Stimulated activated CD8-positive, alpha-beta memory T cell treated with anti-CD3 and anti-CD28 coated beads, Interleukin-7, amount 100 ng/mL, for 4 hours (primary cell): ENCODE results near the gene CDKL2.
A peak's percentile ranks its signal among the peaks of the same experiment; 100 is the strongest.
"Not testable (repeated sequence)": the region's sequence is repeated elsewhere in the genome, so short reads cannot be mapped to it uniquely, and the experiment has no call there.

Experiments
- DNase-seq, 2 donors: peaks; one replicate each; pipeline ENCODE4 v3.0.0-alpha.2; 2020; ENCODE audit warnings: low read depth in 2 of 2

Gene CDKL2

DNA sequence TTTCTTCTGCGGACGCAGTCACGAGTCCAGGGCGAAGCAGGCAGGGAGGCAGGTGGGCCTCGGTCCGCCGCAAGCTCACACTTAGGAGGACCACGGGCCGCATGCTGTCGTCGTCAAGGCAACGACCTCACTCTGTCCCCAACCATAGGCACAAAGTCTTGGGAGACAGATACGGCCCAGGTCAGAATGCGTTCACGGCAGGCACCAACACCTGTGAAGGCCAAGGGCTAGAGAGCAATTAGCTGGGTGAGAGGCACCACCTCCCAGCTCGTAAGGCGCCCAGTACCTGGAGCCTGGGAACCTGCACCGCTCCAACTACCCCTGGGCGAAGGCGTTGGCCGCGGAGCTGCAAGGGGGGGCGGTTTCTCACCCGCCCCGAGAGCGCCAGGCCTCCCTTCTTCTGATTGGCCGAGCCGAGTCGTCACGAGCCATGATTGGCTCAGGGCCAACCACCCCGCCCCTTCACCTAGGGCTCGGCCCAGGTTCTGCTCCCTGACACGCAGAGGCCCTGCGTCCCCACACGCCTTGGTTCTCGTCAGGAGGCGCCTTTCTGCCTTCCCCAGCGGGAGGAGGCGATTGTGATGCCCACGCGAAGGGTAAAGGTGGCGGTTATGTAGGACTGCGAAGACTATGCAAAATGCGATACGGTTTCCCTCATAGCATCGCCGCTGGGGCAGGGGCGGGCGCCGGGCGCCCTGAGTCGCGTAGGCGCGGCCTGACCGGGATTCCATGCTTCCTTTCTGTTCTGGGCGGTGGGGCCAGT is at the start of gene CDKL2:
CDKL2 (minus strand) TSS at position 355 of the 763 bp plus-strand sequence. CDS start 4,540 bp downstream, outside the sequence.
- DNase-seq: peak; percentile 81 to 86

DNA sequence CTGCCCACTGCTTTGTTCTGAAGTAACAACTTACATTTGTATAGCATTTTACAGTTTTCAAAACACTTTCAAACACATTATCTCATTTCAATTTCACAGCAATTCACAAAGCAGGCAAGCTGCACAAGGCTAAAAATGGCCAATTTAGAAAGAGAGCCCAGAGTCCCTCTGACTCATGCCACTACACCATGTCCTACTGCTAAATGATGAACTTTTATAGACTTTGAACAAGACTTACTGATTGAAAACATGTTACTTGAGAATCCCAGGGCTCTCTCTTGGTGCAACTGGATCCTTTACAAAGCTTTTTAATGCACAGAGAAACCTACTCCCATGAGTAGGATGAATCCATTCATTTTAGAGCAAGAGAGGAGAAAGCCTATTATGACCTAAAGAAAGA is 48.6 kb upstream of the CDKL2 start:
- DNase-seq: no peak

DNA sequence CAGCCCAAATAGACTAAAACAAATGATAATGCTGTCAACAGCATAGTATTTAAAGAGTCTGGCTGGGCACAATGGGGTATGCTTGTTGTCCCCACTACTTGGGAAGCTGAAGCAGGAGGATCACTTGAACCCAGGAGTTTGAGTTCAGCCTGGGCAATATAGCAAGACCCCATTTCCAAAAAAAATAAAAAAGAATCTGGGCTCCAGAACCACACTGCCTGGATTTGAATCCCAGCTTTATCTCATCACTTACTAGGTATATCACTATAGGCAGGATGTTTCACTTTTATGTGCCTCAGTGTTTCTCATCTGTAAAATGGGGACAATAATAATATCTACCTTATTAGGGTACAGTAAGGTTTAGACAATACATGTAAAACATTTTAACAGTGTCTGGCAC is 48.1 kb upstream of the CDKL2 start:
- DNase-seq: no peak

DNA sequence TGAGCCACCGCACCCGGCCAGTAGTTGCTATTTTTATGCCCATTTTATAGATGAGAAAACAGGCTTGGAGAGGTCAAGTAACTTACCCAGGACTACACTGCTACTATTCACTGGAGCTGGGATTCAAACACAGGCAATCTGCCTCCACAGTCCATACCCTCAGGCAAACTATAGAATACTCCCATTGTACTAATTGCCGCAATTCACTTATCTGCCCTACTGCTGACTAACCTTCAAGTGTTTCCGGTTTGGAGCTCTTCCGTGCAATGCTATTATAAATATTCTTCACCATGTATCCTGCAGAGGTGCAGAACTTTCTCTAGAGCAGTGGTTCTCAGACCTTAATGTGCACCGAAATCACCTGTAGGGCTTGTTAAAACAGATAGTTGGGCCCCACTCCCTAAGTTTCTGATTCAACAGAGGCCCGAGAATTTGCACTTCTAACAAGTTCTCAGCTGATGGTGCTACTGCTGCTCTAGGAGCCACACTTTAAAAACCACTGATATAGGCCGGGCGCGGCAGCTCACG is 44.7 kb upstream of the CDKL2 start:
- no peak for DNase-seq

DNA sequence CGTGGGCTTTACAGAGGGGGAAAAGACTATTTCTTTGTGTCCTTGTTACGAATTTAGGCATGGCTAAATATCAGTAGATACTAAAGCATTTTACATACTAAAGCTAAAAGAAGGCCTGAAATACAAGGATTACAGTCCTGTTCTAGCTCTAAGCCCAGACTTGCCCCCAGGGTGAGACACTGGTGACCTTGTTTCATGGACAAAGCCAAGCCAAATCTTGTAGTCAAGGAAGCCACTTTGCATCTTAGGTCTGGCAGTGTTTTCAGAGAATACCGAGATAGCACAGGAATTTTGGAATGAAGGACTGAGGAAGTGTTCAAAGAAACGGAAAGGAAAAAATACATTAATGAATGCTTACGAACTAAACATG is 43.6 kb upstream of the CDKL2 start:
- no peak for DNase-seq

DNA sequence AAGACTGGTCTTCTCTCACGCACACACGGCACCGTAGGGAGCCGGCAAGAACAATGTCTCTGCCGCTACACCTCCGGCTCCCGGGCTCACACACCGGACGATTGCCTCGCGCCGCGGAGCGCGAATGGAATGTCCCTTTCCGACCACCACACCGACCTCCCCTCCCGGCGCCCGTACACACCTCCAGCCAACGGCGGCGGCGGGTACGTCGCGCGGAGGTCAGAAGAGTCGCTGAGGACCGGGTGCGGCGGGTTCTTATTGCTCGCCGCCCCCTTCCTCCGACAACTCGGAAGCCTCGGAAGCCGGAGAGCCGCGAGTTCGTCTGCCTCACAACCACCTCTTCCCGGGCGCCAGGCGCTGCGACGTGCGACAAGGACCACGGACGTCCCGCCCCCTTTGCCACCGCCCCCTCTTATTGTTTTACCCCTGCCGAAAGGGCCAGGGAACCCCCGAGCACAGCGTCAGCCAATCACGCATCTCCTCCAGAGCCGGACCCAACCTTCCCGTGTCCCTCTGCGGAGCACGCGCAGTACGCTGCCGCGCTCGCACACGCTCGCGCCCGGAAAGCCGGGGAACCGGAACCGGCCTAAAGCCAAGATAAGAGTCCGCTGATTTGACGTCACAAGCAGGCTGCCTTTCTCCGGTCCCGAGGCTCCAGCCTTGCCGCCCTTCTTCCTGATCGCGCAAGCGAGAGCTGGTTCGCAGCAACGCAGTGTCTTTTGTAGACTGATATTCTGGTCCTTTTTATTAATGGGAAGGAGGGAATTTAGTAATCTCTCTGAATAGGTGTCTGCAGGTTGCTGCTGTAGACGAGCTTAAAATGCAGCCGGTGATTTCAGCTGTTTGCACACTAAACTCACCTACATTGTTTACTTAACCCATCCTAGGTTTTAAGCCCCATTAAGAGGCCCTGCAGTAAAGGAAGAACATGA is 43.0 kb upstream of the CDKL2 start, which contains the start of gene G3BP2:
G3BP2 (minus strand) TSS at position 385 of the 932 bp plus-strand sequence. CDS start 11,386 bp downstream, outside the sequence.
- DNase-seq: peak; percentile 97 to 98

DNA sequence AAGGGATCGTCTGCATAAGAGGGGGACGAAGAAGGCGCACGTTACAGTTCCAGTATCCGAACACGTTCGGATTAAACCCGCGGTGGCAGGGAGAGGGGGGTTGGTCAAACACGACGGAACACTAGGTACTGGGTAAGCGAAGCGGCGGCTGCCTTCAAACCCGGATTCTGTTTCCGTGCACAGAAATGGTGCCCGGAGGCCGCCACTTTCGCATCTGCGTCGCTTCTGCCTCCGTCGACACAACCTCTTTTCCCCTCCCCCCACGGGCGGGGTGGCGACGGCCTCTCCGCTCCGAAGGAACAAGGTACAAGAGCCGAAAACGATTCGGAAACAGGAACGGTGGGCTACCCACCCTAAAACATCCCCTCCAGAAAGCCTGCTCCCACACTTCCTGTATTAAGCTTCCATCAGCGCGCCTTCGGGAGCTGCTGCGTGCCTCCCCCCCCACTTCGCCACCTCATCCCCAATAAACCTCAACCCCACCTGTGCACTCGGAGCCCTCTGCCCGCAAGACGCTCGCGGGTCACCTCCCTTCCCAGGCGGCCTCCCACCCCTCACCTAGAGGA is 42.2 kb upstream of the CDKL2 start:
- peak; percentile 61 to 67 for DNase-seq

DNA sequence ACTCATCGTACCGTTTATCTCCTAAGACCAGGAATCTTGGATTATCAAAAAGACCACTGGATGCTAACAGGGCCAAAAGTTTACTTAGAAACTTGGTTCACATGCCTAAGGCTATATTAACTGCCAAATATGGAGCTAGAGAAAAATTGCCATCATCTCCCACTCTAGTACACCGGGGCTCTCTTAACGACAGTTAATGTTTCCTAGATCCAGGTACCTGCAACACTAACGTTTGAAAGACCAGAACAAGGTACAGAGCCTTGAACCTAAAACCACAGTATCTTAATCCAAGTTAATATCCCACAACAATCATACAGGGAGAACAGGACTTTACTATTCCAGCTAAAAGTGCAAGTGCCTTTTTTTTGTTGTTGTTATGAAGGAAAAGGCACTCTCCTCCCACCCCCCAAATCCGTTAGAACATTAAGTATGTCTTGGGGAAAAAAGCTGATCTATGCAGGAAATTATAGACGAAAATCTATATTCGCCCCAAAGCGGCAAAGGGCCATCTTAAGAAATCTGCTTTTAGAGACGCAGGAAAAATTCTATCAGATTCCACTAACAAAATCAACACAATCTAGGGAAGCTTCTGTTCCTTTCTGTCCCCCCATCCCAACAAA is 41.6 kb upstream of the CDKL2 start:
- no peak for DNase-seq

DNA sequence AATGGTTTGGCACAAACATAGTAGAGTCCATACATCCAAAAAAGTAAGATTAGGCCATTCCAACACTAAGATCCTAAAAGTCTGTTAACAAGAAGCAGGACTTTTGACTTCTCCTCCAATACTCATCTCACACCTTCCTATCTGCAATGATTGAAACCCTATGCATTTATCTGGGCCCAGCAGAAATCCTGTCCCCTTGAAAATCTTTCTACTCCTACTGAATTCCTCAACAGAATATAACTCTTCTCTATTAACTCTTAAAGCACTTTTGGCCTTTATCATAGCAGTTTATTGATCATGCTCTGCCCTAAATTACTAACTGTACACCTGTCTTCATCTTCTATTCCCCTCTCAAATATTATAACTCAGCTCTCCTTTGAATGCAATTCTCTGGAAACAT is 38.3 kb upstream of the CDKL2 start:
- DNase-seq: no peak

DNA sequence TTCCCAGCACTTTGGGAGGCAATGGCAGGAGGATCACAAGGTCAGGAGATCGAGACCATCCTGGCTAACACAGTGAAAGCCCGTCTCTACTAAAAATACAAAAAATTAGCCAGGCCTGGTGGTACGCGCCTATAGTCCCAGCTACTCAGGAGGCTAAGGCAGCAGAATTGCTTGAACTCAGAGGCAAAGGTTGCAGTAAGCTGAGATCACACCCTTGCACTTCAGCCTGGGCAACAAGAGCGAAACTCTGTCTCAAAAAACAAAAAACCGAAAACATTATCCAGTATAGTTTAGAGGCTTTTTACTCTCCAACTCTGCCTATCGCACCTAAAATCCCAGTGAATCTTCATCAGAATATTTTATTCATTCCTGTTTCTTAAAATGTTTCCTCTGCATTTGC is 37.3 kb upstream of the CDKL2 start:
- DNase-seq: not testable (repeated sequence)

DNA sequence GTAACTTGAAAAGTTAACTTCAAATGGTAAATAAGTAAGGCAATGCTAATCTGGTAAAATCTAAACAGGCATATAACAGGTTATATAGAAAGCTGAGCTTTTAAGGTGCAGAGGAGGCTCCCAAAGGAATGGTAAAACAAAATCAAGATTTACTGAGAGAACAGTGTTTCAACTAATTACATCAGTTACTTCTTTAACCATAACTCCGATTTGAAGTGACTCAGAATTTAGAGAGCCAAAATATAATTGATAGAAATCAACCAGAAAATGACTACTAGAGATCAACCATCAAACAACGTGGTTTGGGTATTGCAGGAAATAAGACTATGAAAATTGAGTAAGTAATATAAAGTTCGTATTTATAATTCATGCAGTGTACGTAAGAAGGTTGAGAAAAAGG is 36.0 kb upstream of the CDKL2 start:
- DNase-seq: no peak

DNA sequence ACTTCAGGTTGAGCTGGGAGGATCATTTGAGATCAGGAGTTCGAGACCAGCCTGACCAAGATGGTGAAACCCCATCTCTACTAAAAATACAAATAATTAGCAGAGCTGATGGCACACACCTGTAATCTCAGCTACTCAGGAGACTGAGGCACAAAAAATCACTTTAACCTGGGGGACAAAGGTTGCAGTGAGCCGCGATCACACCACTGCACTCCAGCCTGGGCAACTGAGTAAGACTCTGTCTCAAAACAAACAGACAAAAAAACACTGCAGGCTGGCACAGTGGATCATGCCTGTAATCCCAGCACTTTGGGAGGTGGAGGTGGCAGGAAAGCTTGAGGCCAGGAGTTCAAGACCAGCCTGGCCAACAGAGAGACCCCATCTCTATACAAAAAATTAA is 34.3 kb upstream of the CDKL2 start:
- not testable (repeated sequence) for DNase-seq

DNA sequence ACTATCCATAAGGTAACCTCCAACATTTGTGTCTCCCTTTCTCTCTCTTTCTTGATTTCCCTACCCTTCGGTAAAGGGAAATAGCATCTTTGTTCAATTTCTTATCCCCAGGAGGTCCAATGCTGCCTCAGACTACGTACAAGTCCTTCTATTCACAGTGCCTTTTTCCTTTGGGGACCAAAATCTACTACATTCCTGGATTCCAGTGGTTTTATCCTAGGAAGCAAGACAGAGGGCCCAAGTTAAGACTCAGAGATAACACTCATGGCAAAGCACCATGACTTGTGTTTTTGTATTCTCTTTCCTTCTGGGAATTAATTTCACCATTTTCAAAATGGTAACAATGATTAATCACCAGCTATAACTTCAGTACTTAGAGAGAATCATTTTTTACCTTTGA is 32.3 kb upstream of the CDKL2 start:
- DNase-seq: no peak

DNA sequence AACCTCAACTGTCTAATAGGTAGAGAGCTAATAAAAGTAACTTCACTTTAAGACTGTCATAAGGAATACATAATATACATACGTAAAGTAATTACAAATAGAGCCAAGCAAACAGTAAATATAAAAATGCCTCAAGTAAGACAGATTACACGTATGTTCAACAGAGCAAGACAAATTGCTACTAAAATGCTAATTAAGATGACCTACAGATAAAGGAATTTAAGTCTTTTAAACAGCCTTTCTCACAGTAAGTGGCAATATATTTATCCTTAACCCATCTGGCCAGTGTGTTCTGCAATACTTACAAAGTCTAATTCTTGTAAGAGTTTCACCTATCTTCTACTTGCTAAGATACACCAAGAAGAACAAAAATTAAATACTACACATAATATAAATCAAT is 30.2 kb upstream of the CDKL2 start:
- DNase-seq: no peak

DNA sequence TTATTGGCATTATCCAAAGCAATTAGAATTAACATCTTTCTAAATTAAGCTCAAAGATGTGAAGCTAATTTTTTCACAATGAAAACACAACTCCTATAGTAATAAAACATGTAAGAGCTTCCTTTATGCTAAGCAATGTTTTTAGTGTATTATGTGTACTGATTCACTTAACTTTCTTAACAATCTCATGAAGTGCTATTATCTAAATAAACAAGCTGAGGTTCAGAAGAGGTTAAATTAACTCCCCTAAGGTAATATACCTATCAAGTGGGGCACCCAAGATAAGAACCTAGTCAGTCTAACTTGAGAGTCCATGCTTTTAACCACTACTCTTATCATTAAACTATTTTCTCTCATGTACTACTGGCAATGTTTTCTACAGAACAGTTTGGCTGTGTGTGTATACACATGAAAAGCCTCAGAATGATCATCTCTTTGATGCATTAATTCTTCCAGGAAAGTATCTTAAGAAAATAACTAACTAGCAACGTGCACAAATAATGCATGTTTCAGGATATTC is 29.2 kb upstream of the CDKL2 start:
- no peak for DNase-seq

DNA sequence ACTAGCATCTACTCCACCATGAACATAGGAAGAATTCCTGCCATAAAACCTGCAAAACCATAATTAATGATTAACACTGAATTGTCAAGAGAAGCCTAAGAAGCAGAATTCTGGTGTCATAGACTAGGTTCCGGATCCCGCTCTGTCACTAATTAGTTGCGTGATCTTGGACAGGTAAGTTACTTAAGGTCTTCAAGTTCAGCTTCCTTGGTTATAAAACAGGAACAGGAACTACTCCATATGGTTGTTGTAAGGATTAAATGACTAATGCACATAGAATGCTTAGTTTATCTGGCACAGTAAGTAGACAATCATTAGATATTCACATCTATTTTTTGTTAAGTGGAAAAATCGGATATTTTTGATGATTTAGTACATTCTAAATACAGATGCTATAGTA is 28.5 kb upstream of the CDKL2 start:
- DNase-seq: no peak

DNA sequence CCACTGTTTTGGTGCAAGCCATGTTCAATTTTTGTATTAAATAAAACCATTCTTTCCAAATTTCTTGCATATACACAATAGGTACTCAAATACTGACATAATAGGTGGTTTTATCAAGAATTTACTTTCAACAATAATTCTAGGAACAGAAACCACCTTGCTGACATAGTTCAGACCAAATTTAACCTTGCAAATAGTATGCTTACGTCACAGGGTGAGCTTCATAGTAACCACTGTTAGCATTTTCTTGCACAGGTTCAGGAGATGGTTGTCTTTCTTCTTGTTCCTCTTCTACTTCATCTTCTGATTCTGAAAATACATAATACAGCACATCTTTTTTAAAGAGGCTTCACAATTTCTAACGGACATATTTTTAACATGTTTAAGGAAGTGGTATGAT is 25.2 kb upstream of the CDKL2 start:
- DNase-seq: no peak

DNA sequence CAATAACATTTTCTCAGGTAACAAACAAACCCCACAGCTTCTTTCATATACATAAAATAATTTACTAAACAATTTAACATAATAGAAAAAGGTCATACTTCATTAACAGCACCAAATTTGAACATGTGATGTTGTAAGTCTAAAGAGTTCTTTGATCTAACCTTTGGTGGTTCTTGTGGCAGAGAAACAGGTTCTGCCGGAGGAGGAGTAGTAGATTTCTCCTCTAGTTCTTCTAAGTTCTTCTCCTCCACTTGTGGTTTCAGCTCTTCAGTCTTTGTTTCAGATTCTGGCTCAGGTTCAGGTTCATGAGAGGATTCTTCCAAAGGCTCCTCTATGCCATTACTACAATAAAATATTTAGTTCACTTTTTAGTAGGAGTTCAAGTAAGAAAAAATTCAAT is 24.6 kb upstream of the CDKL2 start:
- DNase-seq: no peak

DNA sequence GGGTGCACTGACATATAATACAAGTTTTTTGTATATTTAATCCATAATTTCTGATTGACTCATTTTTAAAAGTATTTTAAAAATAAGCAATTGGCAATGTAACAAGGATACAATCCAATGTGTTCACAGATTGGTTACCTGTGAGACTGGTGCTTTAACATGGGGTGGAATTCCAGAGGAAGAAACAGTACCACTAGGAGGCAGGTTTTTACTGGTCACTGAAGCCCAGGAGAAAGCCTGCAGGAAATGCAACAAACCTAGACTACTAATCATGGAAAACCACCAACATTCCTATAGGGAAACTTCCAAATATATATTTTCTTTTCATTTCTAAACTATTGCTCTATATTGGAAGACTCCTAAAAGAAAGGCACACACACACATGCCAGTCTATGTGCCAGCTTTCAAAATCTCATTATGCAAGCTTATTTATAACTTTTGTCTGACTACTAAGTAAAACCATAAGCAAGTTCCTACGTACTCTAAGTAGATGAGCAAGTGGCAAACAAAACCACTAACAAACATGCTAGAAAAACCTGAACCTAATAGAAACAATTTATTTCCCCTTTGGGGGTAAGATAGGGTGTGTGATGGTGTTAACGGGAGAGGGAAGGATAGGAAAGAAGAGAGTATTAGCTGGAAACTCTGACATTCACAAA is 23.6 kb upstream of the CDKL2 start:
- DNase-seq: no peak

DNA sequence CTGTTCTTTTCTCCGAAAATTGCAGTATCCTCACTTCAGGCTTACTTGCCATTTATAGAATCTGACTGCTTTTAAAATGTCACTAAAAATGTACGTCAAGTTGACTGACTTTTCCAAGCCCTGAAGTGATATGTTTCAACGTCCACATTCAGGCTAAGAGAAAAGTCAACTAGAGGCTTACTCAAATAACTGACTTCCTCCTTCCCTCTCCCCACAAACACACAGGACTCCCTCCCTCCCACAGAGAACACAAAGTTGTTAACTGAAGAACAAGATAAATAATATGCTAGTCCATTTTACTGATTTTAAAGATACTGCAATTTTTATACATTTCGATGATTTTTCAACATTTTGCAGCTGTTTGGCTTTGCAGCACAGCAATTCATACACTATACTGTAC is 13.8 kb upstream of the CDKL2 start:
- DNase-seq: no peak

DNA sequence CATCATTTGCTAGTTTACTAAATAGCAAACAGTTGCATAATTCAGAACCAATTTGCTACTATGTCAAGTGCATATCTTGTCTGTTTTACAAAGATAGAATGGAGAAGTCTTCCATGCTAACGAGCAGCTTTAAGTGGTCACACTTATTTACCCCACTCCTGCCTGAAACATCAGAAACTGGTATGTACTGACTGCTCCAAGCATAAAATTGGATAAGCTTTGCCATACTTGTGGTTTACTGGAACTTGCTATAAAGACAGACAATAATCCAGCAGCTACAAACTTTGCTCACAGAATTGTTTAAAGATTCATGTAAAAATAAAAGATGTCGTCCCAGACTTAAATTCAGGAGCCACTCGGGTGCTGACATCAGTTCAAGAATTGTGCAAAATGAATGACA is 13.3 kb upstream of the CDKL2 start:
- no peak for DNase-seq
